Fibroblast of lung (primary cell): ENCODE results near the gene RTP2. TPM values are rescaled to one million over a fixed set of nuclear protein-coding genes. Genes with fewer than 3 reads are reported as not detected.

ENCODE experiments used
- DNase-seq, 2 donors: peaks; one replicate each; pipeline versions ENCODE4 v3.0.0 to v3.0.0-alpha.2; 2010; ENCODE audit warnings: low read depth in 2 of 2
- H2AFZ ChIP-seq: 2 replicates; pipeline ENCODE4 v1.5.1; 2012; ENCODE audit warnings: low read length, control low read depth, inconsistent platforms
- H3K27ac ChIP-seq: 2 replicates; pipeline ENCODE4 v1.5.1; 2011; ENCODE audit warnings: low read length, control low read depth; ENCODE audit not compliant: insufficient read depth
- H3K27me3 ChIP-seq: 2 replicates; pipeline ENCODE4 v1.5.1; 2011; ENCODE audit warnings: mild to moderate bottlenecking, low read length; ENCODE audit not compliant: control insufficient read depth, insufficient read depth
- H3K36me3 ChIP-seq: 2 replicates; pipeline ENCODE4 v1.5.1; 2011; ENCODE audit warnings: low read length; ENCODE audit not compliant: control insufficient read depth, insufficient read depth
- H3K4me1 ChIP-seq: 2 replicates; pipeline ENCODE4 v1.5.1; 2011; ENCODE audit warnings: low read length; ENCODE audit not compliant: control insufficient read depth, insufficient read depth; ENCODE audit errors: extremely low read depth
- H3K4me2 ChIP-seq: 2 replicates; pipeline ENCODE4 v1.5.1; 2011; ENCODE audit warnings: low read length, control low read depth; ENCODE audit not compliant: insufficient read depth; ENCODE audit errors: extremely low read depth
- H3K4me3 ChIP-seq, 4 experiments: fragments of 200-600 bp in 1 of 4; sonication (generic) in 1 of 4; replicated peaks in 1 of 4; 2 replicates each; pipeline ENCODE4 v1.5.1; 2011 to 2016; ENCODE audit warnings: low read length in 4 of 4, low read depth in 3 of 4, mild to moderate bottlenecking in 3 of 4, control low read depth in 2 of 4, inconsistent platforms in 1 of 4, mixed read lengths in 1 of 4; ENCODE audit not compliant: insufficient read depth in 1 of 4; ENCODE audit errors: control extremely low read depth in 1 of 4
- H3K79me2 ChIP-seq: 2 replicates; pipeline ENCODE4 v1.5.1; 2012; ENCODE audit warnings: mild to moderate bottlenecking, low read length, inconsistent platforms; ENCODE audit not compliant: control insufficient read depth, insufficient read depth
- H3K9ac ChIP-seq: 2 replicates; pipeline ENCODE4 v1.5.1; 2011; ENCODE audit warnings: mild to moderate bottlenecking, low read length, control low read depth; ENCODE audit not compliant: insufficient read depth
- H3K9me3 ChIP-seq: 2 replicates; pipeline ENCODE4 v1.5.1; 2012; ENCODE audit warnings: low read depth, low read length; ENCODE audit not compliant: control insufficient read depth, insufficient read depth
- H4K20me1 ChIP-seq: 2 replicates; pipeline ENCODE4 v1.5.1; 2011; ENCODE audit warnings: low read length; ENCODE audit not compliant: control insufficient read depth, insufficient read depth; ENCODE audit errors: extremely low read depth
- EZH2 ChIP-seq: IDR thresholded peaks from 2 replicates; pipeline ENCODE4 v1.5.1; 2012; ENCODE audit warnings: low read length, control low read depth, mild to moderate bottlenecking; ENCODE audit errors: missing control alignments
- polyA plus RNA-seq, 2 donors: library from polyadenylated mRNA; depleted of rRNA in 1 of 2; stranded (reverse) in 1 of 2; unstranded in 1 of 2; fragments of >200 nt; gene quantifications; 2 replicates each; pipeline ENCODE4 v1.2.1, GENCODE V29; 2011 to 2012; ENCODE audit warnings: missing spikeins in 1 of 2
- total RNA-seq: library from RNA; depleted of rRNA; stranded (reverse); fragments of >200 nt; gene quantifications from 2 replicates; pipeline ENCODE4 v1.2.1, GENCODE V29; 2014
- TF ChIP-seq, protein P1 (sequence below), 2 donors: IDR thresholded peaks in 1 of 2; conservative IDR thresholded peaks in 1 of 2; 1 replicate in 1 of 2; 2 replicates in 1 of 2; pipeline ENCODE4 v1.5.1; 2011 to 2012; ENCODE audit warnings: low read length in 2 of 2, control low read depth in 1 of 2, inconsistent platforms in 1 of 2, low read depth in 1 of 2, mild to moderate bottlenecking in 1 of 2

RTP2 gene
- total and polyA plus RNA-seq, 2 donors (not counting 1 experiment from before 2014, with no cell fraction given), result not detected

GRCh38 chr3:187735383-187735782 lies 33.0 kb upstream of the RTP2 start:
- H2AFZ ChIP-seq, result no peak overlapping the region
- peaks cover 46% of the 10 kb centered on the region for H3K79me2 ChIP-seq
- H3K36me3 ChIP-seq, result peaks cover 11% of the 10 kb centered on the region
- no peak for TF ChIP-seq EZH2
- TF ChIP-seq, protein P1, sequence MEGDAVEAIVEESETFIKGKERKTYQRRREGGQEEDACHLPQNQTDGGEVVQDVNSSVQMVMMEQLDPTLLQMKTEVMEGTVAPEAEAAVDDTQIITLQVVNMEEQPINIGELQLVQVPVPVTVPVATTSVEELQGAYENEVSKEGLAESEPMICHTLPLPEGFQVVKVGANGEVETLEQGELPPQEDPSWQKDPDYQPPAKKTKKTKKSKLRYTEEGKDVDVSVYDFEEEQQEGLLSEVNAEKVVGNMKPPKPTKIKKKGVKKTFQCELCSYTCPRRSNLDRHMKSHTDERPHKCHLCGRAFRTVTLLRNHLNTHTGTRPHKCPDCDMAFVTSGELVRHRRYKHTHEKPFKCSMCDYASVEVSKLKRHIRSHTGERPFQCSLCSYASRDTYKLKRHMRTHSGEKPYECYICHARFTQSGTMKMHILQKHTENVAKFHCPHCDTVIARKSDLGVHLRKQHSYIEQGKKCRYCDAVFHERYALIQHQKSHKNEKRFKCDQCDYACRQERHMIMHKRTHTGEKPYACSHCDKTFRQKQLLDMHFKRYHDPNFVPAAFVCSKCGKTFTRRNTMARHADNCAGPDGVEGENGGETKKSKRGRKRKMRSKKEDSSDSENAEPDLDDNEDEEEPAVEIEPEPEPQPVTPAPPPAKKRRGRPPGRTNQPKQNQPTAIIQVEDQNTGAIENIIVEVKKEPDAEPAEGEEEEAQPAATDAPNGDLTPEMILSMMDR (conservative IDR thresholded peaks at IDR 0.05 in 1 of 2, IDR thresholded peaks at IDR 0.05 in 1 of 2; ENCODE audit: low read depth in 1 of 2, low read length in 2 of 2), result no peak
- H3K27me3 ChIP-seq, result no peaks in the 10 kb centered on the region
- H4K20me1 ChIP-seq, result peaks cover 4% of the 10 kb centered on the region
- no peak for DNase-seq
- H3K4me2 ChIP-seq, result no peak overlapping the region
- H3K9ac ChIP-seq, result no peak overlapping the region
- H3K27ac ChIP-seq, result no peak overlapping the region
- H3K9me3 ChIP-seq, result no peaks in the 10 kb centered on the region
- peaks cover 22% of the 10 kb centered on the region for H3K4me1 ChIP-seq
- H3K4me3 ChIP-seq, result peak overlapping the region in 1 of 4 experiments; percentile 2

DNA sequence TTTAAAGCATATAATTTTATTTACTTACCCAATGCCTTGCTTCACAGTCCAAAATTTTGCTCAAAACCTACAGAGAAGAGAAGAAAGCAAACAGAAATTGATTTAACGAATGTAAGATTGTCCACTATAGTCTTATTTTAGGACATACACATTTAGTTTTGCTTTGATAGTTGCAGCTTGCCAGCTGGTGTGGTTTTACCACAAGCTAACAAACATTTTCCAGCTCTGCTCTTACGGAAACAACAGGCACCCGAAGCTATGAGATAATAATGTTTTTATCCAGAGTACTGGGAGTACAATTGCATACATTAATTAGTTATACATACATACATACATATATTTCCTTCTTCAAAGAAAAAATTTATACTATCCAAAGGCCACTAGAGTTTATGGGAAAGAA lies 32.5 kb upstream of the RTP2 start:
- Histone ChIP-seq H3K79me2 (peaks cover 44% of the 10 kb centered on the region), H3K4me2 (no peak overlapping the region), H3K27me3 (no peaks in the 10 kb centered on the region), H3K36me3 (peaks cover 11% of the 10 kb centered on the region), H2AFZ (no peak overlapping the region), H3K4me1 (peaks cover 18% of the 10 kb centered on the region), H3K9me3 (no peaks in the 10 kb centered on the region), H4K20me1 (peaks cover 4% of the 10 kb centered on the region), H3K27ac (no peak overlapping the region), H3K9ac (no peak overlapping the region), H3K4me3 (no peak overlapping the region)
- peak; percentile 36 to 49 for DNase-seq
- TF ChIP-seq EZH2, result no peak
- TF ChIP-seq, protein P1 (conservative IDR thresholded peaks at IDR 0.05 in 1 of 2, IDR thresholded peaks at IDR 0.05 in 1 of 2; ENCODE audit: low read depth in 1 of 2, low read length in 2 of 2), result no peak

DNA sequence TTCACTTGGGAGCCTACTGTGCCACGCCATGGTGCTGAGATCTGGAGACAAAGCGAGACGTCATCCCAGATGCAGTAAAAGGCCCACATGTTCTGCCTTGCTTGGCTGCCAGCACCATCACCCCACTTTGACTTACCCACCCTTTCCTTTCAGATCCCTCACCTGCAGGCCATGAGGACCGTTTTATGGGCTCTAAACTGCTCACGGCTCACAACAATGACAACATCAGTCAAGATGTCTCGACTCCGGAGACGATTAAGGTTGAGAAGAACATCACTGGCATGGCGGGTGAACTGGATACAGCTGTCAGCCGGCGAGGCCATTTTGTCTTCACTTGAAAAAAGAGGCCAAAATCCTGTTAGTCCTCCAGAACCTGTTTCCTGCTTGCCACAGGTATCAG lies 31.0 kb upstream of the RTP2 start:
- Histone ChIP-seq H3K27ac (no peak overlapping the region), H3K9me3 (no peaks in the 10 kb centered on the region), H3K36me3 (peaks cover 20% of the 10 kb centered on the region), H4K20me1 (peaks cover 4% of the 10 kb centered on the region), H3K79me2 (peaks cover 35% of the 10 kb centered on the region), H3K4me1 (peaks cover 18% of the 10 kb centered on the region), H2AFZ (no peak overlapping the region), H3K27me3 (no peaks in the 10 kb centered on the region), H3K4me2 (no peak overlapping the region), H3K4me3 (no peak overlapping the region), H3K9ac (no peak overlapping the region)
- DNase-seq, result no peak
- TF ChIP-seq, protein P1 (conservative IDR thresholded peaks at IDR 0.05 in 1 of 2, IDR thresholded peaks at IDR 0.05 in 1 of 2; ENCODE audit: low read depth in 1 of 2, low read length in 2 of 2), result no peak
- TF ChIP-seq EZH2, result no peak
